ENCODE data around the gene THAP4.
A peak's percentile ranks its signal among the peaks of the same experiment; 100 is the strongest.

The THAP4 gene

DNA sequence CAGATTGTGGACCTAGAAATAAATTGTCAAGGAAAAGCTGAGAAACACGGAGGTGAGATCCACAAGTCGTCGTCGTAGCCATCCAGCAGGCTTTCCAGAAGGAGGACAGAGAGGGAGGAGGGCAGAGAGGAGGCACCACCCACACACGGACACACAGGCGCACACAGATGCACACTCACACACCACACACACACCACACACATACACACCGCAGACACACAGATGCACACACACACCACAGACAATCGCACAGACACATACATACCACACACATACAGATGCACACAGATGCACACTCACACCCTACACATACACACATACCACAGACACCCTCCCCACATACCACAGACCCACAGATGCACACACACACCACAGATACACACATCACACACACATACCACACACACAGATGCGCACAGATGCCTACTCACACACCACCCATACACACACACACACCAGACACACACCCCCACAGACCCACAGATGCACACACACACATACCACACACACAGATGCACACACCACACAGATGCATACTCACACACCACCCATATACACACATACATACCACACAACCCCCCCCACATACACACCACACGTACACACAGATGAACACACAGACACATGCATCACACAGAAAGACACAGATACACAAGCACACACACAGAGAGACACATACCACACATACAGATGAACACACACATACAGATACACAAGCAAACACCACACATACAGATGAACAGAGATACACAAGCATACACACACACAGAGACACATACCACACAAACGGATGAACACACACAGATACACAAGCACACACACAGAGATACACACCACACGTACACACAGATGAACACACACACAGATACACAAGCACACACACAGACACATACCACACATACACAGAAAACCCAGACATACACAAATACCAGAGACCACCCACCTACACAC, 91.2 kb downstream of the THAP4 start:
- DNase-seq: no peak

DNA sequence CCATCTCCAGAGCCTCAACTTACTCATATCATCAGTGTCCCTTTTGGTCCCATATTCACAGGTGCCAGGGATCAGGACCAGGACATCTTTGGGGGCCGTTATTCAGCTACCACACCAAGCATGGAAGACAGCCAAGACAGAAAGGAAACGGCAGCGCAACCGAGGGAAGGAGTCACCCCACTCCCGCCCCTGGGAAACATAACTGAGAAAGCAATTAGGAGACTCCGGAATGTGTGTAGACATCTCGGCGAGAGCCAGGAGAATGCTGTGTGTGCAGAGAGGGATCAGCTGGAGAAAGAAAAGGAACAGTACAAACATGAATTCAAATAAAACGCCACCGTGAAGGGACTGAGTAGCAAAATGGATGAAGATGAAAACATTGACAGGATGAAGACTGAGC, 91.9 kb downstream of the THAP4 start:
- no peak for DNase-seq

DNA sequence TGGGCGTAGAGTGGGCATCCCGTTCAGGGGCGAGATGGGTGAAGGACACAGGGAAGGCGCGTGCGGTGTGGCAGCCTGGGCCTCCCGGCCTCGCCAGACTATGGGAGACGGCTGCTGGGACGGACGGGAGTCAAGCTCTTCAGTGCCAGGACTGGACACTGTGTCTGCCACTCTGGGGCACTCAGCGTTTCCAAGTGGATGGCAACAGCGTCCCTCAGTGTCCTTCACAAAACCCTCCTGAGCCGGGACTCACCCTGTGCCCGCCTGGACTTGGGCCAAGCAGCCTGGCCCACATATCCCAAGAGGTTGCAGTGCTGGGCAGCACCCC, 94.7 kb downstream of the THAP4 start:
- no peak for DNase-seq

DNA sequence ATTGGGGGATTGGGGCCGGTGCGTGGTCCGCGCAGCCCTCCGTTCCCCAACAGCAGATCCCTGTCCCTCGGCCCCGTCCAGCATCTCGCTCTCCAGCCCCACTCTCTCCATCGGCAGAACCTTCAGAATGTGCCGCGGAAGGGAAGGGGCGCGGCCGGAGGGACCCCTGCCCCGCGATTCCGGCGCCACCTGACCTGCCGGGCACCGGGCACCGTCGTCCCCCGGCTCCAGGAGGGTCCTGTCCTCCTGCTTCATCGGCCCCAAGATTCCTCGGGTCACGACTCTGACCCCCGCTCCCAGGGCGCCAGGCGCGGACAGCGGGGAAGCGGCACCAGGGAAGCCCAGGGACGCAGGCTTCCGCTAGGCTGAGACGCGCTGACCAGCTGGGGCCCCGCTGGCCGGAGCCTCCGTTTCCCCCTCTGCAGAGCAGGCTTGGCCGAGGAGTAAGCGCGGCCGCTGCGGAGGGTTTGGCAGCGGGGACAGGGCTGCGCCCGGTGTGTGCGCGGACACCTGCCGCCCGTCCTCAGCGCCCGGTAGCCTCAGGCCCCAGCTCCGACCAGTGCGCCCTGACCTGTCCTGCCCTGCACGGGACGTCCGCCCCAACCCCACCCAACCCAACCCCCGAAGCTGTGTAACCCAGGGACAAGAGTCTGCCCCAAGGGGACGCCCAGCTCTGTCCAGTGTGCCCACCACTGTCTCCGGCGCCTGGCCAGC, 95.2 kb downstream of the THAP4 start:
- no peak for DNase-seq

DNA sequence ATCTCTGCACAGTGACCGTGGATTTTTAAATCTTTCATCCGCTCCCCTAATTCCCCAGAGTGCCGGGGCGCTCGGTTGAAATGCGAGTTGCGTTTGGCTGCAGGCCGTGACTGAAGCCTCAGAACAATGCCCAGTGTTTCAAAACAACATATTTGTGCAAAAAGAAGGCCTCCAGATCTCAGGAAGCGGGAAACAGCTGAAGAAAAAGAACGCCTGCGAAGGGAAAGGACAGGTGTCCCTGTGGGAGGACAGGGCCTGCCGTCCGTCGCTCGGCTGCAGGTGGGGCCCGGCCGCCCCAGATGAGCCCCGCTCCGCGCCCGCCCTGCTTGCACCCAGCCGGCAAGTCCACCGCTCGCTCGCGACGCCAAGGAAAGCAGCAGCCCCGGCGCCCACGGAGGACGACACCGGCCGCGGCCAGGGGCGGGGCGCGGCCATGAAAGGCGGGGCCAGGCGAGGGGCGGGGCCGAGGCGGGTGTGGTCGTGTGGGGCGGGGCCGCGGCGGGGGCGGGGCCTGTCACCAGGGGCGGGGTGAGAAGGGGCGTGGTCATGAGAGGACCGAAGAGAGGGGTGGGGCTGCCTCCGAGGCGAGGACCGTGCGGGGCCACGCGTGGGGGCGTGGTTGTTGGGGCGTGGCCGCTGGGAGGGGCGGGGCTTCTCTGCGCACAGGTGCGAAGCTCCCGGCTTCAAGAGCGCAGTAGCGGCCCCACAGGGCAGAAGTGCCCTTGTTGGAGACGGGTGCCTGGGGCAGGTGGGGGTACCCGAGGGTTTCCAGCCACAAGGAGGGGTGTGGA, 96.0 kb downstream of the THAP4 start:
- peak; percentile 24 to 53 (median 50) for DNase-seq

DNA sequence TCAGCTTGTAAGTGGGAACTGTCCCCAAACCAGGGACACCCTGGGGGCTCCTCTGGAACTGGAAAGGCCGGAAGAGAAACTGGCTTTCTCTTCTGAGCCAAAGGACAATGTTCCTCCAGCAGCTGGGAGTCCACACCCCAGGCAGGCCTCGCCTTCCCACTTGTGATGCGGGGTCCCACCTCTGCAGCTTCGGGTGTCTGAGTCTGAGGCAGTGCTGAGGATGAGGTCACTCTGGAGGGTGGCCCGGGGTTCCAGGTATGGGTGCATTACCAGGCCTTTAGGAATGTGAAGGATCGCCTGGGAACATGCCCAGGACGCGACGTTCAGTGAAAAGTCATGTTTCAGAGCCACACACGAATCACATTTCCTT, 96.6 kb downstream of the THAP4 start:
- DNase-seq: no peak

DNA sequence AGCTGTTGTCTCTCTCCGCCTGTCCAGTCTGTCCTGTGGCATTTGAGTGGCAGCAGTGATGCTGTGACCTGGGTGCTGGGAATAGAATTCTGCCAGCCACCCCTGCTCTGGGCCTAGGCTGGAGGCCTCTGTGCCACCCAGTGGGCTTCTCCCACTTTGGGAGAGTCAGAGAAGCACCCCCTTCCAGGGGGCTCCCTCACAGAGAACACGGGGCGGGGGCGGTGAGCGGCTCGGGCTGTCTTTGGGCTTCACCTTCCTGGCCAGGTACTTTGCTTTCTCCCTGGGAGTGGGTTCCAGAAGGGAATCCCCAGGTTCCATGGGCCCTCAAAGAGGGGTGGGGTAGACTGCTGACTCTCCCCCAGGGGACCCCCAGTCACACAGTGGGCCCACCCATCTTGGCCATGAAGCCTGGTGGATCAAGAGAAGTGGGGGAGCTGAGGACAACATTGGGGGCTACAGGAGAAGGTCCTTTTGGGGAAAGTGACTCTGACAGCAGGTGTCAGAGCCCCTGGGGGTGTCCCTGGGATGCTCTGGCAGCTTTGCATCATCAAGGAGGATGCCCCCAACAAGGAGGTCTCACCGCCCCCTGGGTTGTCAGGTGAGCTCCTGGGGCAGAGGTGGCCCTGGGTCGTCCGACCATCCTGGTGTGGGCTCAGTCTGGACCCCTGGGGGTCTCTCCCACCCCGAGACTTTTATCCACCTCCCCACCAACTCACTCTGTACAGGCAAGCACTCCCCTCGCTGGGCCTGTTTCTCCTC, 97.2 kb downstream of the THAP4 start:
- no peak for DNase-seq

DNA sequence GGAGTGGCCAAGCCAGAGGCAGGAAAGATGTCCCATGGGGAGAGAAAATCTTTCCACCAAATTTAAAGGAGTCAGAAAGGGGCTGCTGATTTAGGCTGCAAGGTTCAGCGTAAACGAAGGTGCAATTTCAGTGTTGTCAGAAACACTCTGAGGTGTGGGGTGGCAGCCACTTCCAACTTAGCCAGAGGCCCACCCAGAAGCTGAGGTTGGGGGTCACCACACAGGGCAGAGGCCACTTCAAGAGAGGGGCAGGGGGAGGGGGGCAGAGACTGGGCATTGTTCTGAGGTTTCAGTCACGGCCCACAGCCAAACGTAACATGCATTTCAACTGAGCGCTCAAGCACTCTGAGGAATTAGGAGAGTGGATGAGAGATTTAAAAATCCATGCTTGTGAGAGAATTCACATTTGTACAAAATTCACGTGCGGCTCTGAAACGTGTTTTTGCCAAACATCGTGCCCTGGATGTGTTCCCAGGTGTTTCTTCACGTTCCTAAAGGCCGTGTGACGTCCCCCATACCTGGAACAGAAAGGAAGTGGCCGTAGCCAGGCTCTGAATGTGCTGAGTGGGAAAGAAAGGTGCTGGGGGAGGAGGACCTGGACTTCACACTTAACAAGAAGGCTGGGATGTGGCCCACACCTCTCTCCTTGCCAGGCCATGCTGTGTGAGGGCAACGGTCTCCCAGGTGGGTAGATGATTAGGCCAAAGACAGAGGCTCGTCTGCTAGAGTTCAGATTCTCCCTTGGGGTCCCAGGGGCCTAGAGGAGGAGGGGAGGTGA, 97.9 kb downstream of the THAP4 start:
- DNase-seq: no peak

DNA sequence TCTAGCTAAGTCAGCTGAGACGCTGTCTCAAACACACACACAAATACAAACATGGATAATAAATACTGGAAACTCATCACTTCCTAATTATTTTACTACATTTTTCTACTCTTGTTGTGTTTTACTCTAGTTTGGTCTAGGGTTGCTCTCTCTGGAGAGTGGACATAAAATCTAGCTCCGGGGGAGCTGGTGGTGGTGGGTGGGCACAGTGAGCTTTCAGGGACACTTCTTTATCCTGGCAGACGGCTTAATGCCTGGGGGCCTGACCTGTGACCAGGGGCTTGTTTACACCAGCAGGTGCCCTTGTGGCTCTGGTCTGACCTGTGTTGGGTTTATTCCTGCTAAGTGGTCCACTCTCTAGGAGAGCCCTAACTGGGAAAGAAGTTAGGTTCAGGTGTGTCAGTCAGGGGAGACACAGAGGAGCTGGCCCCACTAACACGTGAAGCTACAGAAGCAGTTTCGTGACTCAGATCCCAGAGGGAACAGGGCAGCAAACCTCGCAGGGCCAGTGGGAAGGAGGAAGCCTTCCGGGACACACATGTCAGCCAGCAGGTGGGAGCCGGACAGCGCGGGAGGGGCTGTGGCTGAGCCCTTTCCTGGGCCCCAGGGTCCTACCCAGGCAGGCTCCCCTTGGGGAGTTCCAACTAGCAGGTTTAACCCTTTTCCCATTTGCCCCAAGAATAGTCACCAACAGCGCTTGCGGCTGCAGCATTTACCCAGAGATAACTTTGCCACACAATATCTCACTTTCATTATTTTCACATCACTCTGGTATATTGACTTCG, 100.9 kb downstream of the THAP4 start:
- DNase-seq: no peak

DNA sequence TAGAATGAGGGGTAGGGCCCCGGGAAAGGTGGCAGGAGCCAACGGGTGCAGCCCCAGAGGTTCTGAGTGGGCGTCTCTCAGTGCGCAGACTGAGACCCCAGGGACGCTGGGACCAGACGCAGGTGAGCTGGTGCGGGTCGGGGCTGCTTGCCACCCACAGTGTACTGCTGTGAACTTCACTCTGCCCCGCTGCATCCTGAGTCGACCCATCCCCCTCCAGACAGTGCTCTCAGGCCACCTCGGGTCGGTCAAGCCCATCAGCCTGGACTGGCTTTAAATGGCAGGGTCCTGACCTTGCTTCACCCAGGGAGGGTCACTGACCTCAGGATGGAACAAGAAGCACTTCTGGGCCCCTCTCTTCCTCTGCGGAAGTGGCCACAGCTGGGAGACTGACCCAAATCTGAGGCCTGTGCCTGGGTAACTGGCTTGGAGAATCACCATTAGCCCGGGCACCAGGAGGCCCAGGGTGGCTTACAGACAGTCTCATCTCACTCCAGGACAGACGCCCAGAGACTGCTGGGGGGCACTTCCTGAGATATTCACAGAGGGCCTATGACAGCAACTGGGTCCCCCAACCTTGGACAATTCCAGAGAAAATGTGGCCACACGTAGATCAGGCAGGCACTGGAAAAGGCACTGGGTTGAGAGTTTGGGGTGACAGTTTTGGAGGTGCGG, 102.1 kb downstream of the THAP4 start:
- DNase-seq: no peak

Data from T-helper 1 cell (primary cell).